Spleen (tissue), 11 donors: ENCODE data around the gene EYA2. TPM values are rescaled to one million over a fixed set of nuclear protein-coding genes. Genes with fewer than 3 reads are reported as not detected.

Experiments used
- DNase-seq: peaks from one replicate; pipeline ENCODE4 v3.0.0-alpha.2; 2020
- H3K27ac ChIP-seq, 8 donors: fragments of 200-600 bp; sonication (generic) in 7 of 8; 1 replicate in 4 of 8; 2 replicates in 4 of 8; pipeline versions ENCODE4 v1.5.0 to v1.8.0; 2016 to 2021; ENCODE audit warnings: inconsistent platforms in 4 of 8, mild to moderate bottlenecking in 4 of 8, moderate library complexity in 1 of 8
- H3K27me3 ChIP-seq, 7 donors: fragments of 200-600 bp; sonication (generic) in 6 of 7; replicated peaks in 1 of 7; 1 replicate in 4 of 7; 2 replicates in 3 of 7; pipeline versions ENCODE4 v1.5.0 to v1.8.0; 2016 to 2021; ENCODE audit warnings: inconsistent platforms in 3 of 7, mild to moderate bottlenecking in 1 of 7
- H3K36me3 ChIP-seq, 6 donors: fragments of 200-600 bp; sonication (generic) in 5 of 6; 1 replicate in 4 of 6; 2 replicates in 2 of 6; pipeline versions ENCODE4 v1.5.0 to v1.8.0; 2016 to 2021; ENCODE audit warnings: inconsistent platforms in 2 of 6
- H3K4me1 ChIP-seq, 6 donors: fragments of 200-600 bp; sonication (generic) in 5 of 6; 1 replicate in 3 of 6; 2 replicates in 3 of 6; pipeline versions ENCODE4 v1.5.0 to v1.8.0; 2016 to 2021; ENCODE audit warnings: inconsistent platforms in 3 of 6
- H3K4me3 ChIP-seq, 8 donors: fragments of 200-600 bp; sonication (generic) in 7 of 8; 1 replicate in 4 of 8; 2 replicates in 4 of 8; pipeline versions ENCODE4 v1.5.0 to v1.8.0; 2016 to 2021; ENCODE audit warnings: inconsistent platforms in 4 of 8, mild to moderate bottlenecking in 4 of 8, moderate library complexity in 2 of 8
- H3K9me3 ChIP-seq, 8 donors: fragments of 200-600 bp; sonication (generic) in 7 of 8; 1 replicate in 4 of 8; 2 replicates in 4 of 8; pipeline versions ENCODE4 v1.5.0 to v1.8.0; 2016 to 2021; ENCODE audit warnings: inconsistent platforms in 4 of 8
- POLR2A ChIP-seq, 3 donors: fragments of 450-650 bp; IDR thresholded peaks; one replicate each; pipeline ENCODE4 v1.5.1; 2017; ENCODE audit warnings: antibody characterized with exemption in 3 of 3, mild to moderate bottlenecking in 1 of 3
- POLR2AphosphoS5 ChIP-seq, 3 donors: sonication (generic); formaldehyde crosslinking; IDR thresholded peaks; one replicate each; pipeline ENCODE4 v1.5.1; 2017; ENCODE audit warnings: antibody characterized with exemption in 3 of 3
- WGBS, 5 donors: extraction: QIAGEN DNeasy Blood & Tissue Kit in 3 of 5; methylation state at CpG; one replicate each; pipeline versions ENCODE4 v1.1.5 to v1.1.7; 2013 to 2018; 5-methylcytosine and 5-hydroxymethylcytosine counted together
- intact Hi-C: fragments of 100-400 bp; cut with DNase I; formaldehyde crosslinking; loops from one replicate; pipeline ENCODE4 v1.15.0; 2023; ENCODE audit warnings: low total_unique reads
- polyA plus RNA-seq, 3 donors: library from polyadenylated mRNA; stranded (reverse); fragments of 200-250 nt; gene quantifications; one replicate each; pipeline ENCODE4 v1.2.1, GENCODE V29; 2013
- total RNA-seq, 7 donors: library from RNA; depleted of rRNA in 3 of 7; stranded (reverse); fragments of >200 nt in 3 of 7; fragmentation: NEBNext Ultra II Directional in 4 of 7; extraction: Animal tissue kit (Norgen Biotek cat#: 25700) in 4 of 7; gene quantifications; one replicate each; pipeline versions ENCODE4 v1.1.0 to v1.2.1, GENCODE V29; 2016 to 2021
- TF ChIP-seq, protein P1 (sequence below), 11 experiments: fragments of 200-600 bp in 7 of 11; fragments of 450-650 bp in 4 of 11; sonication (generic) in 4 of 11; IDR thresholded peaks in 8 of 11; conservative IDR thresholded peaks in 3 of 11; 1 replicate in 7 of 11; 2 replicates in 4 of 11; pipeline versions ENCODE4 v1.4.0 to v1.8.0; 2016 to 2021; ENCODE audit warnings: antibody characterized with exemption in 11 of 11, inconsistent platforms in 4 of 11, mild to moderate bottlenecking in 1 of 11
- donor health status: healthy with polysubstance abuse.
- donor health status: DM: no; HTN: no; CAD: no; lungs with moderate emphysema.
- donor health status: DM: no; HTN: no; CAD: no.
- donor health status: Bipolar disorder and iron deficiency.
- donor health status: healthy.
- donor health status: DM: no; HTN: no; CAD: no.
- donor health status: DM: yes; HTN: yes; CAD: no.

EYA2 gene
- total and polyA plus RNA-seq, 10 donors: 0.26 to 0.76 (median 0.51) TPM; not detected in 1

DNA sequence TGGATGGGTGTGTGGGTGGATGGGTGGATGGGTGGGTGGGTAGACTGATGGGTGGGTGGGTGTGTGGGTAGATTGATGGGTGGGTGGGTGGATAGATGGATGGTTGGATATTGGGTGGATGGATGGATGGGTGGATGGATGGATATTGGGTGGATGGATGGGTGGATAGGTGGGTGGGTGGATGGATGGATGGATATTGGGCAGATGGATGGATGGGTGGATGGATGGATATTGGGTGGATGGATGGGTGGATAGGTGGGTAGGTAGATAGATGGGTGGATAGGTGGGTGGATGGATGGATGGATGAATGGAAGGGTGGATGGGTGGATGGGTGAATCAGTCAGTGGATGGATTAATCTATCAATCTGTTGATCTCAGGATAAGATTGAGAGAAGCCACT, 284.6 kb downstream of the EYA2 start:
- intact Hi-C loops: no loop called here
- Histone ChIP-seq H3K4me1 (no peaks in the 10 kb centered on the region), H3K4me3 (no peak overlapping the region), H3K27me3 (peaks cover 0 to 15% (median 0%) of the 10 kb centered on the region in 7 donors), H3K27ac (no peak overlapping the region), H3K36me3 (no peaks in the 10 kb centered on the region), H3K9me3 (no peaks in the 10 kb centered on the region)
- DNase-seq: no peak
- TF ChIP-seq POLR2A (IDR thresholded peaks at IDR 0.05) (no peak), POLR2AphosphoS5 (IDR thresholded peaks at IDR 0.05) (no peak)
- TF ChIP-seq, protein P1, sequence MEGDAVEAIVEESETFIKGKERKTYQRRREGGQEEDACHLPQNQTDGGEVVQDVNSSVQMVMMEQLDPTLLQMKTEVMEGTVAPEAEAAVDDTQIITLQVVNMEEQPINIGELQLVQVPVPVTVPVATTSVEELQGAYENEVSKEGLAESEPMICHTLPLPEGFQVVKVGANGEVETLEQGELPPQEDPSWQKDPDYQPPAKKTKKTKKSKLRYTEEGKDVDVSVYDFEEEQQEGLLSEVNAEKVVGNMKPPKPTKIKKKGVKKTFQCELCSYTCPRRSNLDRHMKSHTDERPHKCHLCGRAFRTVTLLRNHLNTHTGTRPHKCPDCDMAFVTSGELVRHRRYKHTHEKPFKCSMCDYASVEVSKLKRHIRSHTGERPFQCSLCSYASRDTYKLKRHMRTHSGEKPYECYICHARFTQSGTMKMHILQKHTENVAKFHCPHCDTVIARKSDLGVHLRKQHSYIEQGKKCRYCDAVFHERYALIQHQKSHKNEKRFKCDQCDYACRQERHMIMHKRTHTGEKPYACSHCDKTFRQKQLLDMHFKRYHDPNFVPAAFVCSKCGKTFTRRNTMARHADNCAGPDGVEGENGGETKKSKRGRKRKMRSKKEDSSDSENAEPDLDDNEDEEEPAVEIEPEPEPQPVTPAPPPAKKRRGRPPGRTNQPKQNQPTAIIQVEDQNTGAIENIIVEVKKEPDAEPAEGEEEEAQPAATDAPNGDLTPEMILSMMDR (IDR thresholded peaks at IDR 0.05 in 8 of 11, conservative IDR thresholded peaks at IDR 0.05 in 3 of 11): no peak

DNA sequence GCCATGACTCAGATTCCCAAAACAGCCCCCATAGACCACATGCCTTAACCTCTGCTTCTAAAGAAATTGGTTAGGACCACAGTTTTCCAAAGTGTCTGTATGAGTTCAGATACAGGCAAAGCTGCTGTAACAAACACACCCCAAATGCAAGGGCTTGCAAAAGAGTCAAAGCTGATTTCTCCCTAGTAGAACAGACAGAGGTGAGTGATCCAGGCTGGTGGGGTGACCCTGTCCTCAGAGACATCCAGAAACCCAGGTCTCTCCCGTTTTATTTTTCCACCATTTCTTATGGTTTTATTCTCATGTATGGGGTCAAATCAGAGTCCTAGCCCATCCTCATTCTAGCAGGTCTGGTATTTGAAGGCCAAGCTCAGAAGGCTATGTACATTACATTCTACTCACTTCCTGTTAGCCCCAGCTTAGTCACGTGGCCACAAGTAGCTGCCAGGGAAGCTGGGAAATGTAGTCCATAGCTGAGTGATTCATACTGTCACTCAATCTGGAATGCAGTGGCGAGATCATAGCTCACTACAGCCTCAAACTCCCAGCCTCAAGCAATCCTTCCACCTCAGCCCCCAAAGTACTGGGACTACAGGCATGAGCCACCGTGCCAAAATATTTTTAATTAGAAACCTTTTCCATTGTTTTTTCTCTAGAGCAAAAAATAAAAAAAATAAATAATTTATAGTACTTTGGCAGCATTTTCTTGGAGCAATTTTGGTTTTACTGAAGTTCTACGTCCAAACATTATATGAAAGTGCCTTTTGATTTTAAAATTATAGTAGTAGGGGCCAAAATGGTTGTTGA, 286.6 kb downstream of the EYA2 start:
- H3K4me1 ChIP-seq: no peaks in the 10 kb centered on the region
- H3K27me3 ChIP-seq: peaks cover 0 to 12% (median 0%) of the 10 kb centered on the region in 7 donors
- H3K9me3 ChIP-seq: no peaks in the 10 kb centered on the region
- H3K36me3 ChIP-seq: no peaks in the 10 kb centered on the region
- DNase-seq: peak; percentile 53
- WGBS, 5 donors: 72 to 79% (median 75%) methylated on average over 5 of the region's 5 CpGs
- TF ChIP-seq POLR2A (IDR thresholded peaks at IDR 0.05) (no peak), POLR2AphosphoS5 (IDR thresholded peaks at IDR 0.05) (no peak)
- TF ChIP-seq, protein P1 (IDR thresholded peaks at IDR 0.05 in 8 of 11, conservative IDR thresholded peaks at IDR 0.05 in 3 of 11): no peak
- no peak overlapping the region for H3K4me3 ChIP-seq
- H3K27ac ChIP-seq: no peak overlapping the region
- intact Hi-C loops: no loop called here

DNA sequence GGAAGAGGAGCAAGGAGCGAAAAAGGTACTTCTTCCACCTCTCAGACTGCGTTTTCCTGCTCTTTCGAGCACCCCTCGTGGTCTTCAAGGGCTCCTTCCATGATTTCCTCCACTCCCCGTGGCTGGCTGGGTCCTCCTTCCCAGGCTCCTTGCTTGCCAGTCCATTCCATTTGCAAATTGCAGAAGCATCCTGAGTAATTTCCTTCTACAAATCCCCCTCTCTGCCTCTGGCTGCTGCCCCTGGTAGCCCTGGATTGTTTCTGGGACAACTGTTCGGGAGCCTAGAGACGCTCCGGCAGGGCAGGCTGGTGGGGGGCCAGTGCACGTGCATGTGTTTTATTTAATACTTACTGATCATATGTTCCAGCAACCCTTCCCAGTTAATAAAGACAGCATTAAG, 288.7 kb downstream of the EYA2 start:
- DNase-seq: peak; percentile 14

More for the DNA sequence above, 288.7 kb downstream of the EYA2 start:
- intact Hi-C loops: no loop called here
- H3K4me1 ChIP-seq: no peaks in the 10 kb centered on the region
- H3K9me3 ChIP-seq: no peaks in the 10 kb centered on the region
- TF ChIP-seq POLR2AphosphoS5 (IDR thresholded peaks at IDR 0.05): no peak
- no peak for TF ChIP-seq POLR2A (IDR thresholded peaks at IDR 0.05)
- TF ChIP-seq, protein P1 (IDR thresholded peaks at IDR 0.05 in 8 of 11, conservative IDR thresholded peaks at IDR 0.05 in 3 of 11): no peak
- 60 to 78% (median 72%) methylated on average over 9 of the region's 9 CpGs for WGBS, 5 donors
- no peak overlapping the region for H3K27ac ChIP-seq
- no peaks in the 10 kb centered on the region for H3K36me3 ChIP-seq
- H3K4me3 ChIP-seq: no peak overlapping the region
- H3K27me3 ChIP-seq: peaks cover 0 to 27% (median 0%) of the 10 kb centered on the region in 7 donors
